ENCODE results near the gene SPR.

- TF ChIP-seq CTCF (IDR thresholded peaks at IDR 0.05; ENCODE audit: insufficient read depth, low read length, poor library complexity, severe bottlenecking) = no peak
- TF ChIP-seq EZH2phosphoT487 (conservative IDR thresholded peaks at IDR 0.05; ENCODE audit: low read length) = no peak
Measured at GRCh38 chr2:72926368-72926767, 39.2 kb downstream of the SPR start.
